GOT3 (cell line): ENCODE data around the gene USH1C.

ENCODE experiments used
- DNase-seq: peaks from one replicate; lab custom pipeline; 2025; ENCODE audit warnings: mixed read lengths; lab: John Stamatoyannopoulos, UW

Gene USH1C

GRCh38 chr11:17547051-17547577, 2.9 kb upstream of the USH1C start, which contains the start of gene OTOG:
Gene OTOG, plus strand, starts transcription at chr11:17547259. Its CDS starts 114 bp downstream, at chr11:17547373.
- no peak for DNase-seq

GRCh38 chr11:17546240-17546639, 2.0 kb upstream of the USH1C start:
- no peak for DNase-seq

GRCh38 chr11:17543574-17544180, 539 bp downstream of the USH1C start:
- DNase-seq = no peak

GRCh38 chr11:17543041-17543440, 1.2 kb downstream of the USH1C start:
- DNase-seq = no peak

- DNase-seq = no peak
Observed at GRCh38 chr11:17542249-17542648, 2.0 kb downstream of the USH1C start.

GRCh38 chr11:17541330-17541885, 2.8 kb downstream of the USH1C start:
- DNase-seq = no peak

GRCh38 chr11:17540807-17541206, 3.4 kb downstream of the USH1C start:
- no peak for DNase-seq

GRCh38 chr11:17538731-17539130, 5.5 kb downstream of the USH1C start:
- no peak for DNase-seq

GRCh38 chr11:17538054-17538453, 6.2 kb downstream of the USH1C start:
- no peak for DNase-seq

GRCh38 chr11:17537261-17537660, 7.0 kb downstream of the USH1C start:
- DNase-seq = no peak

GRCh38 chr11:17535488-17535887, 8.7 kb downstream of the USH1C start:
- DNase-seq = no peak

- no peak for DNase-seq
Observed at GRCh38 chr11:17533778-17534415, 10.3 kb downstream of the USH1C start.

- DNase-seq = no peak
Observed at GRCh38 chr11:17533341-17533740, 10.9 kb downstream of the USH1C start.

- DNase-seq = no peak
Observed at GRCh38 chr11:17532784-17533183, 11.4 kb downstream of the USH1C start.

- DNase-seq = no peak
Observed at GRCh38 chr11:17531636-17532113, 12.5 kb downstream of the USH1C start.

- no peak for DNase-seq
Observed at GRCh38 chr11:17531071-17531600, 13.1 kb downstream of the USH1C start.

- DNase-seq = no peak
Observed at GRCh38 chr11:17529844-17530185, 14.4 kb downstream of the USH1C start.

- DNase-seq = no peak
Observed at GRCh38 chr11:17528906-17529843, 15.0 kb downstream of the USH1C start.

- DNase-seq = no peak
Observed at GRCh38 chr11:17528181-17528691, 16.0 kb downstream of the USH1C start.

GRCh38 chr11:17527628-17527995, 16.6 kb downstream of the USH1C start:
- no peak for DNase-seq

- DNase-seq = no peak
Observed at GRCh38 chr11:17526931-17527627, 17.1 kb downstream of the USH1C start.
